HEK293 (cell line): ENCODE data around the gene FASLG.
"Not testable (repeated sequence)": the region's sequence is repeated elsewhere in the genome, so short reads cannot be mapped to it uniquely, and the experiment has no call there.

Experiments
- CTCF ChIA-PET: fragments of 350-600 bp; formaldehyde crosslinking; extraction: SDS; loops from one replicate; lab custom pipeline; 2021; ENCODE audit warnings: antibody characterized with exemption; lab: Yijun Ruan, JAX
- POLR2A ChIA-PET: fragments of 300-600 bp; formaldehyde crosslinking; extraction: SDS; loops from one replicate; lab custom pipeline; 2020; ENCODE audit warnings: antibody characterized with exemption, inconsistent platforms; lab: Yijun Ruan, JAX
- H3K27ac ChIP-seq: fragments of 200-500 bp; sonication (Bioruptor generic); 2 replicates; pipeline ENCODE4 v1.5.1; 2014; ENCODE audit warnings: low read depth, low read length, control low read depth, inconsistent platforms; ENCODE audit errors: extremely low read depth
- H3K36me3 ChIP-seq, 2 experiments: fragments of 200-500 bp in 1 of 2; sonication (Bioruptor generic) in 1 of 2; 1 replicate in 1 of 2; 2 replicates in 1 of 2; pipeline ENCODE4 v1.5.1; 2014 to 2017; ENCODE audit warnings: inconsistent platforms in 2 of 2, low read length in 2 of 2; ENCODE audit not compliant: control insufficient read depth in 2 of 2, insufficient read depth in 1 of 2
- H3K4me1 ChIP-seq: fragments of 200-500 bp; sonication (Bioruptor generic); 2 replicates; pipeline ENCODE4 v1.5.1; 2014; ENCODE audit warnings: mild to moderate bottlenecking, low read length, inconsistent platforms; ENCODE audit not compliant: control insufficient read depth, insufficient read depth
- H3K4me3 ChIP-seq: 2 replicates; pipeline ENCODE4 v1.5.1; 2011; ENCODE audit warnings: low read depth, mild to moderate bottlenecking, control low read depth, low read length, moderate library complexity
- H3K9me3 ChIP-seq: fragments of 200-500 bp; sonication (Bioruptor generic); 2 replicates; pipeline ENCODE4 v1.5.1; 2014; ENCODE audit warnings: low read depth, low read length, inconsistent platforms; ENCODE audit not compliant: control insufficient read depth, insufficient read depth
- ATF2 ChIP-seq: fragments of 450-650 bp; formaldehyde crosslinking; IDR thresholded peaks from 2 replicates; pipeline ENCODE4 v1.5.1; 2016; ENCODE audit warnings: missing biosample characterization, missing genetic modification characterization, low read depth
- REPIN1 ChIP-seq: fragments of 450-650 bp; formaldehyde crosslinking; IDR thresholded peaks from 2 replicates; pipeline ENCODE4 v1.5.1; 2017; ENCODE audit warnings: missing biosample characterization, missing genetic modification characterization, low read depth
- YY2 ChIP-seq: fragments of 450-650 bp; formaldehyde crosslinking; IDR thresholded peaks from 2 replicates; pipeline ENCODE4 v1.5.1; 2016; ENCODE audit warnings: missing biosample characterization, missing genetic modification characterization
- ZBTB17 ChIP-seq: fragments of 450-650 bp; formaldehyde crosslinking; IDR thresholded peaks from 2 replicates; pipeline ENCODE4 v1.5.1; 2016; ENCODE audit warnings: missing biosample characterization, missing genetic modification characterization
- ZBTB44 ChIP-seq: fragments of 450-650 bp; IDR thresholded peaks from 2 replicates; pipeline ENCODE4 v1.5.1; 2018; ENCODE audit warnings: missing biosample characterization, mild to moderate bottlenecking, missing genetic modification characterization
- ZBTB6 ChIP-seq: fragments of 450-650 bp; formaldehyde crosslinking; IDR thresholded peaks from 2 replicates; pipeline ENCODE4 v1.5.1; 2017; ENCODE audit warnings: missing biosample characterization, missing genetic modification characterization
- ZIC2 ChIP-seq: fragments of 450-650 bp; formaldehyde crosslinking; IDR thresholded peaks from 2 replicates; pipeline ENCODE4 v1.5.1; 2016; ENCODE audit warnings: missing biosample characterization, missing genetic modification characterization
- ZNF112 ChIP-seq: fragments of 450-650 bp; formaldehyde crosslinking; IDR thresholded peaks from 2 replicates; pipeline ENCODE4 v1.5.0; 2017; ENCODE audit warnings: missing biosample characterization, missing genetic modification characterization
- ZNF335 ChIP-seq: fragments of 450-650 bp; formaldehyde crosslinking; conservative IDR thresholded peaks from 2 replicates; pipeline ENCODE4 v1.5.1; 2016; ENCODE audit warnings: missing biosample characterization, missing genetic modification characterization
- ZNF488 ChIP-seq: fragments of 450-650 bp; formaldehyde crosslinking; IDR thresholded peaks from 2 replicates; pipeline ENCODE4 v1.5.1; 2016; ENCODE audit warnings: missing biosample characterization, missing genetic modification characterization
- ZNF76 ChIP-seq: fragments of 450-650 bp; formaldehyde crosslinking; IDR thresholded peaks from 2 replicates; pipeline ENCODE4; 2016; ENCODE audit warnings: low read depth, missing biosample characterization, missing genetic modification characterization, borderline replicate concordance
- ZSCAN16 ChIP-seq: fragments of 450-650 bp; formaldehyde crosslinking; IDR thresholded peaks from 2 replicates; pipeline ENCODE4 v1.5.1; 2016; ENCODE audit warnings: missing biosample characterization, missing genetic modification characterization
- TF ChIP-seq, protein P1 (sequence below): fragments of 450-650 bp; formaldehyde crosslinking; IDR thresholded peaks from 2 replicates; pipeline ENCODE4 v1.5.1; 2016; ENCODE audit warnings: missing biosample characterization, missing genetic modification characterization
- TF ChIP-seq, protein P2 (sequence below): fragments of 450-650 bp; formaldehyde crosslinking; IDR thresholded peaks from 2 replicates; pipeline ENCODE4 v1.5.1; 2016; ENCODE audit warnings: missing biosample characterization, missing genetic modification characterization

The FASLG gene

GRCh38 chr1:172686143-172686542 is 27.2 kb downstream of the FASLG start:
- Histone ChIP-seq H3K4me1 (no peaks in the 10 kb centered on the region), H3K27ac (no peak overlapping the region), H3K4me3 (no peak overlapping the region), H3K9me3 (no peaks in the 10 kb centered on the region), H3K36me3 (no peaks in the 10 kb centered on the region)
- CTCF ChIA-PET, result interaction anchor here (1.0 kb wide), 1 partner anchor 33 kb away, joined by 5 read pairs; no protein-coding TSS in a partner anchor
- TF ChIP-seq, protein P1, sequence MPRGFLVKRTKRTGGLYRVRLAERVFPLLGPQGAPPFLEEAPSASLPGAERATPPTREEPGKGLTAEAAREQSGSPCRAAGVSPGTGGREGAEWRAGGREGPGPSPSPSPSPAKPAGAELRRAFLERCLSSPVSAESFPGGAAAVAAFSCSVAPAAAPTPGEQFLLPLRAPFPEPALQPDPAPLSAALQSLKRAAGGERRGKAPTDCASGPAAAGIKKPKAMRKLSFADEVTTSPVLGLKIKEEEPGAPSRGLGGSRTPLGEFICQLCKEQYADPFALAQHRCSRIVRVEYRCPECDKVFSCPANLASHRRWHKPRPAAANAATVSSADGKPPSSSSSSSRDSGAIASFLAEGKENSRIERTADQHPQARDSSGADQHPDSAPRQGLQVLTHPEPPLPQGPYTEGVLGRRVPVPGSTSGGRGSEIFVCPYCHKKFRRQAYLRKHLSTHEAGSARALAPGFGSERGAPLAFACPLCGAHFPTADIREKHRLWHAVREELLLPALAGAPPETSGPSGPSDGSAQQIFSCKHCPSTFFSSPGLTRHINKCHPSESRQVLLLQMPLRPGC, result no peak
- no peak for TF ChIP-seq ZBTB44 (tag by site-specific recombination)
- no peak for TF ChIP-seq ZBTB6 (tag by site-specific recombination)
- no peak for TF ChIP-seq ZNF76 (tag by site-specific recombination)
- no peak for TF ChIP-seq ZIC2
- TF ChIP-seq ZSCAN16 (tag by site-specific recombination), result no peak
- no peak for TF ChIP-seq ZNF488
- TF ChIP-seq YY2 (tag by site-specific recombination), result no peak
- no peak for TF ChIP-seq REPIN1 (tag by site-specific recombination)
- TF ChIP-seq ZBTB17 (tag by site-specific recombination), result no peak
- TF ChIP-seq, protein P2, sequence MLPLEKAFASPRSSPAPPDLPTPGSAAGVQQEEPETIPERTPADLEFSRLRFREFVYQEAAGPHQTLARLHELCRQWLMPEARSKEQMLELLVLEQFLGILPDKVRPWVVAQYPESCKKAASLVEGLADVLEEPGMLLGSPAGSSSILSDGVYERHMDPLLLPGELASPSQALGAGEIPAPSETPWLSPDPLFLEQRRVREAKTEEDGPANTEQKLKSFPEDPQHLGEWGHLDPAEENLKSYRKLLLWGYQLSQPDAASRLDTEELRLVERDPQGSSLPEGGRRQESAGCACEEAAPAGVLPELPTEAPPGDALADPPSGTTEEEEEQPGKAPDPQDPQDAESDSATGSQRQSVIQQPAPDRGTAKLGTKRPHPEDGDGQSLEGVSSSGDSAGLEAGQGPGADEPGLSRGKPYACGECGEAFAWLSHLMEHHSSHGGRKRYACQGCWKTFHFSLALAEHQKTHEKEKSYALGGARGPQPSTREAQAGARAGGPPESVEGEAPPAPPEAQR (tag by site-specific recombination), result no peak
- TF ChIP-seq ZNF112 (tag by site-specific recombination), result no peak
- TF ChIP-seq ZNF335 (tag by site-specific recombination), result no peak
- POLR2A ChIA-PET, result no interaction called here

DNA sequence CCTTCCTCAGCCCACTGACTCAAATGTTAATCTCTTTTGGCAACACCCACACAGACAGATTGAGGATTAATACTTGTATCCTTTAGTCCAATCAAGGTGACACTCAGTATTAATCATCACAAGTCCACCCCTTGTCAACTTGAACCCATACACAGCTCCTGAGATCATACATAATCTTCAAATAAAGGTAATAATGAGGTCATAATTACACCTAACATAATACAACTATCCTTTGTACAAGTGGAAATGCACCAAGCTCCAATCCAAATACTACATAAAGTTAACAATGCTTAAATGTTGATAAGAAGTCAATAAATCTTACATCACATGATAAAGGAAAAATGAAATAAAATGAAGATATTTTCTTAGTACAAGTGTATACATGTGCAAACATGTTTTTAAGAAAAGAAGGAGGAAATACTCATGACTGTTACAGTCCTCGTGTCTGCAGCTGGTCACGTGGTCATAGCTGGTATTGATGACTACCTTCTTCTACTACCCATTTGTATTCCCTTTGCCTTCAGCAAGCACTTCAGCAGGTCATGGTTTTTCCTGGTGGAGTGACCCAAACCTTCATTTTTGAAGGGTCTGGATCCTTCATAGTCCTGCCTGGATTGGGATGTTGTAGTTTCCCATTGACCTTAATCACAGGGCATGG is 29.7 kb downstream of the FASLG start:
- CTCF ChIA-PET, POLR2A ChIA-PET, H3K27ac ChIP-seq, H3K9me3 ChIP-seq, H3K36me3 ChIP-seq, H3K4me3 ChIP-seq, H3K4me1 ChIP-seq: not testable (repeated sequence)
- TF ChIP-seq ATF2 (tag by site-specific recombination), result peak; percentile 51; the same call in 1 of the 2 replicates

DNA sequence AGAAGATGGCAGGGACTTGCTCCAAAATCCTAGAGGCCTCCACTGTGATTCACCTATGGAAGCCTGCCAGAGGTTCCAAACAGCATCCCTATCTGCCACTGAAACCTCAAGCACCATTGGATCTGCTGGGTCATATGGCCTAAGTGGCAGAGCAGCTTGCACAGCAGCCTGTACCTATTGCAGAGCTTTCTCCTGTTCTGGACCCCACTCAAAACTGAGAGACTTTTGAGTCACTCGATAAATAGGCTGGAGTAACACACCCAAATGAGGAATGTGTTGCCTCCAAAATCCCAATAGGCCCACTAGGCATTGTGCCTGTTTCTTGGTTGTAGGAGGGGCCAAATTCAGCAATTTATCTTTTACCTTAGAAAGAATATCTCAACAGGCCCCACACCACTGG is 32.0 kb downstream of the FASLG start:
- POLR2A ChIA-PET, H3K36me3 ChIP-seq, CTCF ChIA-PET: not testable (repeated sequence)

More for the DNA sequence above, 32.0 kb downstream of the FASLG start:
- not testable (repeated sequence) for H3K9me3 ChIP-seq, H3K4me1 ChIP-seq, H3K4me3 ChIP-seq, H3K27ac ChIP-seq
